Cardiac muscle cell (in vitro differentiated cells and primary cell): ENCODE results near the gene AMOTL2. TPM values are rescaled to one million over a fixed set of nuclear protein-coding genes. Genes with fewer than 3 reads are reported as not detected.

Experiments used
- DNase-seq, 2 donors: peaks; one replicate each; pipeline versions ENCODE4 v3.0.0 to v3.0.0-alpha.2; 2010 to 2017; ENCODE audit warnings: low read depth in 1 of 2, low spot score in 1 of 2
- H3K27ac ChIP-seq: fragments of 200-600 bp; sonication (generic); 2 replicates; pipeline ENCODE4 v1.5.1; 2016
- H3K27me3 ChIP-seq: fragments of 200-600 bp; sonication (generic); 2 replicates; pipeline ENCODE4 v1.6.0; 2016; ENCODE audit warnings: control low read depth
- H3K36me3 ChIP-seq: fragments of 200-600 bp; sonication (generic); 2 replicates; pipeline ENCODE4 v1.5.1; 2016; ENCODE audit warnings: control low read depth
- H3K4me1 ChIP-seq: fragments of 200-600 bp; sonication (generic); 2 replicates; pipeline ENCODE4 v1.8.1; 2017; ENCODE audit warnings: low read depth, mild to moderate bottlenecking, mixed run types
- H3K4me3 ChIP-seq: fragments of 200-600 bp; sonication (generic); 2 replicates; pipeline ENCODE4 v1.5.1; 2016; ENCODE audit warnings: mild to moderate bottlenecking
- H3K9me3 ChIP-seq: fragments of 200-600 bp; sonication (generic); 2 replicates; pipeline ENCODE4 v1.5.1; 2017; ENCODE audit warnings: low read depth, mild to moderate bottlenecking, control low read depth
- polyA plus RNA-seq: library from polyadenylated mRNA; unstranded; fragments of >200 nt; fragmentation: Nextera tagmentation; extraction: Ambion mirVana; gene quantifications from 2 replicates; pipeline ENCODE4 v1.2.1, GENCODE V29; 2016
- total RNA-seq: library from RNA; depleted of rRNA; stranded (reverse); fragments of >200 nt; gene quantifications from 2 replicates; pipeline ENCODE4 v1.2.3, GENCODE V29; 2016
- TF ChIP-seq, protein P1 (sequence below): IDR thresholded peaks from 2 replicates; pipeline ENCODE4 v1.5.1; 2012; ENCODE audit warnings: low read depth, mild to moderate bottlenecking, low read length

Gene AMOTL2
- total and polyA plus RNA-seq, 2 experiments from 2014 or later = 32.1 to 103 TPM

- peak in 1 of 2 donors; percentile 41 for DNase-seq
These were observed 39.9 kb downstream of the AMOTL2 start for GRCh38 chr3:134334231-134334900.

GRCh38 chr3:134333522-134334181 lies 40.6 kb downstream of the AMOTL2 start:
- no peak overlapping the region for H3K4me3 ChIP-seq
- H3K4me1 ChIP-seq = peaks cover 15% of the 10 kb centered on the region
- H3K27ac ChIP-seq = peak overlapping the region; percentile 38
- no peaks in the 10 kb centered on the region for H3K9me3 ChIP-seq
- no peaks in the 10 kb centered on the region for H3K36me3 ChIP-seq
- DNase-seq = peak; percentile 32 to 77
- H3K27me3 ChIP-seq = no peaks in the 10 kb centered on the region
- TF ChIP-seq, protein P1, sequence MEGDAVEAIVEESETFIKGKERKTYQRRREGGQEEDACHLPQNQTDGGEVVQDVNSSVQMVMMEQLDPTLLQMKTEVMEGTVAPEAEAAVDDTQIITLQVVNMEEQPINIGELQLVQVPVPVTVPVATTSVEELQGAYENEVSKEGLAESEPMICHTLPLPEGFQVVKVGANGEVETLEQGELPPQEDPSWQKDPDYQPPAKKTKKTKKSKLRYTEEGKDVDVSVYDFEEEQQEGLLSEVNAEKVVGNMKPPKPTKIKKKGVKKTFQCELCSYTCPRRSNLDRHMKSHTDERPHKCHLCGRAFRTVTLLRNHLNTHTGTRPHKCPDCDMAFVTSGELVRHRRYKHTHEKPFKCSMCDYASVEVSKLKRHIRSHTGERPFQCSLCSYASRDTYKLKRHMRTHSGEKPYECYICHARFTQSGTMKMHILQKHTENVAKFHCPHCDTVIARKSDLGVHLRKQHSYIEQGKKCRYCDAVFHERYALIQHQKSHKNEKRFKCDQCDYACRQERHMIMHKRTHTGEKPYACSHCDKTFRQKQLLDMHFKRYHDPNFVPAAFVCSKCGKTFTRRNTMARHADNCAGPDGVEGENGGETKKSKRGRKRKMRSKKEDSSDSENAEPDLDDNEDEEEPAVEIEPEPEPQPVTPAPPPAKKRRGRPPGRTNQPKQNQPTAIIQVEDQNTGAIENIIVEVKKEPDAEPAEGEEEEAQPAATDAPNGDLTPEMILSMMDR = peak; percentile 36

More at GRCh38 chr3:134334231-134334900, 39.9 kb downstream of the AMOTL2 start:
- TF ChIP-seq, protein P1 = no peak
- H3K27me3 ChIP-seq = no peaks in the 10 kb centered on the region
- no peak overlapping the region for H3K4me3 ChIP-seq
- H3K27ac ChIP-seq = peak overlapping the region; percentile 38
- H3K36me3 ChIP-seq = no peaks in the 10 kb centered on the region
- H3K9me3 ChIP-seq = no peaks in the 10 kb centered on the region
- H3K4me1 ChIP-seq = peaks cover 15% of the 10 kb centered on the region

DNA sequence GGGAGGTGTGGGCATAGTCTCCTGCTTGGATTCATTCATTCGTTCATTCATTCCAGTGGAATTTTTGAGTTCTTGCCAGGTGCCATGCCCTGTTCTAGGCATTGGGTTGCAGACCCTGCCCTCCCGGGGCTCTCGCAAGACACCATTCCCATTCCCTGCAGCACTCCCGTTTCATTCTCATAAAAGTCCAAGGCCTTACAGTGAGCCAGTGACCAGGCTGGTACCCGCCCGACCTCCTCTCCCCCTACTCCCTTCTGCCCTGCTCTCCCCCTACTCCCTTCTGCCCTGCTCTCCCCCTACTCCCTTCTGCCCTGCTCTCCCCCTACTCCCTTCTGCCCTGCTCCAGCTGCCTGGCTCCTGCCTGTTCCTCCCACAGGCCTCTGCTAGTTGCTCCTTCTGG lies 41.9 kb downstream of the AMOTL2 start:
- H3K9me3 ChIP-seq = no peaks in the 10 kb centered on the region
- TF ChIP-seq, protein P1 = no peak
- H3K36me3 ChIP-seq = no peaks in the 10 kb centered on the region
- H3K4me3 ChIP-seq = no peak overlapping the region
- no peak overlapping the region for H3K27ac ChIP-seq
- DNase-seq = no peak
- no peaks in the 10 kb centered on the region for H3K27me3 ChIP-seq
- H3K4me1 ChIP-seq = peaks cover 15% of the 10 kb centered on the region

- Histone ChIP-seq H3K36me3 (no peaks in the 10 kb centered on the region), H3K27ac (no peak overlapping the region)
These were observed 42.4 kb downstream of the AMOTL2 start for GRCh38 chr3:134331811-134332199.

GRCh38 chr3:134330883-134331810 lies 43.1 kb downstream of the AMOTL2 start:
- no peaks in the 10 kb centered on the region for H3K36me3 ChIP-seq
- peaks cover 21% of the 10 kb centered on the region for H3K4me1 ChIP-seq
- no peak overlapping the region for H3K4me3 ChIP-seq
- TF ChIP-seq, protein P1 = no peak
- peak in 1 of 2 donors; percentile 63 for DNase-seq
- no peak overlapping the region for H3K27ac ChIP-seq
- no peaks in the 10 kb centered on the region for H3K9me3 ChIP-seq
- no peaks in the 10 kb centered on the region for H3K27me3 ChIP-seq

More at GRCh38 chr3:134331811-134332199, 42.4 kb downstream of the AMOTL2 start:
- Histone ChIP-seq H3K27me3 (no peaks in the 10 kb centered on the region), H3K4me1 (peaks cover 15% of the 10 kb centered on the region), H3K9me3 (no peaks in the 10 kb centered on the region), H3K4me3 (no peak overlapping the region)
- TF ChIP-seq, protein P1 = no peak
- DNase-seq = no peak
